DND-41 (cell line): Measurements from ENCODE around the gene POLDIP3.

ENCODE experiments used
- CTCF ChIP-seq: IDR thresholded peaks from 2 replicates; pipeline ENCODE4 v1.5.1; 2012; ENCODE audit warnings: borderline replicate concordance, low read length, moderate library complexity, mild to moderate bottlenecking; ENCODE audit not compliant: poor library complexity, severe bottlenecking; ENCODE audit errors: extremely low read depth
- EZH2 ChIP-seq: IDR thresholded peaks from 3 replicates; pipeline ENCODE4 v1.6.1; 2012; ENCODE audit warnings: borderline replicate concordance, low read depth, mild to moderate bottlenecking, moderate library complexity, low read length, inconsistent platforms; ENCODE audit not compliant: severe bottlenecking

- no peak for TF ChIP-seq CTCF
- TF ChIP-seq EZH2, result no peak
These were observed 65.9 kb downstream of the POLDIP3 start for GRCh38 chr22:42548597-42549330.
